ENCODE results near the gene DLG5.

The DLG5 gene

GRCh38 chr10:77746047-77746707 is 180.4 kb downstream of the DLG5 start:
- H3K4me3 ChIP-seq (ENCODE audit: low read length): no peak overlapping the region
- no peak for TF ChIP-seq CTCF (IDR thresholded peaks at IDR 0.05; ENCODE audit: insufficient read depth, low read depth, low read length, missing control alignments)
- peak; percentile 75 for DNase-seq (ENCODE audit: low read depth)

GRCh38 chr10:77744245-77744644 is 182.3 kb downstream of the DLG5 start:
- no peak overlapping the region for H3K4me3 ChIP-seq (ENCODE audit: low read length)
- DNase-seq (ENCODE audit: low read depth): peak; percentile 98
- TF ChIP-seq CTCF (IDR thresholded peaks at IDR 0.05; ENCODE audit: insufficient read depth, low read depth, low read length, missing control alignments): no peak

GRCh38 chr10:77742172-77742571 is 184.4 kb downstream of the DLG5 start:
- no peak overlapping the region for H3K4me3 ChIP-seq (ENCODE audit: low read length)
- TF ChIP-seq CTCF (IDR thresholded peaks at IDR 0.05; ENCODE audit: insufficient read depth, low read depth, low read length, missing control alignments): no peak
- no peak for DNase-seq (ENCODE audit: low read depth)

DNA sequence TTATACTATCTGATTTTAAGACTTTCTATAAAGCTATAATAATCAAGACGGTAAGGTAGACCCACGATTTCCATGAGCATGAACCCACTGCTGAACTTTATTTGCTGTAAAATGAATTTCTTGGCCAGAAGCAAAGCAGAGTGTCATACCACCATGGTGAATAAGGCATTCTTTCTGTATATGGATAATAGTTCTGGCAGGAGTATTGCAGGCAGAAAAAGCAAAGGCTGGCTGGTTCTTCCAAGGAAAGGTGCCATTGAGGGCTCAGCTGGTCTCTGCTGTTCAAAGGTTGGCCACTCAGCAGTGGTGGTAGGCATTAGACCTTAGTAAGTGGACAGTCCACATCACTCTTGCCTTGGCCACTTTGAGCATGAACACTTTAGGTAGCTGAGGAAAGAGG is 184.8 kb downstream of the DLG5 start:
- no peak for DNase-seq (ENCODE audit: low read depth)
- no peak for TF ChIP-seq CTCF (IDR thresholded peaks at IDR 0.05; ENCODE audit: insufficient read depth, low read depth, low read length, missing control alignments)
- no peak overlapping the region for H3K4me3 ChIP-seq (ENCODE audit: low read length)
